Raji (cell line): Measurements from ENCODE around the gene MEIOSIN.

Source experiments
- POLR2A ChIP-seq: IDR thresholded peaks from 2 replicates; pipeline ENCODE4 v1.6.1; 2011; ENCODE audit warnings: low read depth, low read length, control low read depth; ENCODE audit not compliant: insufficient read depth

MEIOSIN gene

GRCh38 chr19:45798995-45799517 lies 65.8 kb downstream of the MEIOSIN start:
- TF ChIP-seq POLR2A: no peak

GRCh38 chr19:45800070-45800553 lies 66.9 kb downstream of the MEIOSIN start:
- TF ChIP-seq POLR2A: no peak

- no peak for TF ChIP-seq POLR2A
Measured at GRCh38 chr19:45801603-45802175, 68.5 kb downstream of the MEIOSIN start.

GRCh38 chr19:45804140-45804958 lies 71.1 kb downstream of the MEIOSIN start:
- TF ChIP-seq POLR2A: no peak

- TF ChIP-seq POLR2A: no peak
Measured at GRCh38 chr19:45804959-45805230, 71.7 kb downstream of the MEIOSIN start.

- no peak for TF ChIP-seq POLR2A
Measured at GRCh38 chr19:45805719-45806118, 72.5 kb downstream of the MEIOSIN start.

GRCh38 chr19:45809643-45810159 lies 76.5 kb downstream of the MEIOSIN start:
- no peak for TF ChIP-seq POLR2A

GRCh38 chr19:45812297-45812696 lies 79.1 kb downstream of the MEIOSIN start:
- TF ChIP-seq POLR2A: no peak
